ENCODE results near the gene POTEI. TPM values are rescaled to one million over a fixed set of nuclear protein-coding genes. Genes with fewer than 3 reads are reported as not detected.
"Not testable (repeated sequence)": the region's sequence is repeated elsewhere in the genome, so short reads cannot be mapped to it uniquely, and the experiment has no call there.

The POTEI gene
- polyA plus RNA-seq (ENCODE audit: insufficient read length) = 0.08 TPM
- long read RNA-seq, donor 1, partial matches to known transcripts = 0 of 5 reads
- long read RNA-seq, donor 1, other reads (novel, unspliced or antisense) = 5 of 5 reads
- long read RNA-seq, donor 2 = 0 reads
- long read RNA-seq, donor 3 = 0 reads
- long read RNA-seq, donor 4 = 0 reads
- long read RNA-seq, donor 5 = 0 reads
- long read RNA-seq, donor 6 = 0 reads
- long read RNA-seq, donor 7 = 0 reads
- long read RNA-seq, donor 8 = 0 reads

GRCh38 chr2:130509228-130509627 is at the start of gene POTEI:
POTEI (minus strand) TSS chr2:130509328; CDS start chr2:130509235, 93 bp downstream.
- DNase-seq = not testable (repeated sequence)

- not testable (repeated sequence) for DNase-seq
Observed at GRCh38 chr2:130556441-130556840, 47.3 kb upstream of the POTEI start.

GRCh38 chr2:130554178-130554577 is 45.0 kb upstream of the POTEI start:
- DNase-seq = not testable (repeated sequence)

GRCh38 chr2:130549475-130549874 is 40.3 kb upstream of the POTEI start:
- DNase-seq = not testable (repeated sequence)

- DNase-seq = not testable (repeated sequence)
Observed at GRCh38 chr2:130548418-130548817, 39.3 kb upstream of the POTEI start.

- not testable (repeated sequence) for DNase-seq
Observed at GRCh38 chr2:130544978-130545377, 35.9 kb upstream of the POTEI start.

GRCh38 chr2:130543785-130544528 is 34.8 kb upstream of the POTEI start:
- DNase-seq = not testable (repeated sequence)

- DNase-seq = not testable (repeated sequence)
Observed at GRCh38 chr2:130542789-130543188, 33.7 kb upstream of the POTEI start.

- DNase-seq = not testable (repeated sequence)
Observed at GRCh38 chr2:130538271-130538670, 29.1 kb upstream of the POTEI start.

- not testable (repeated sequence) for DNase-seq
Observed at GRCh38 chr2:130536654-130537053, 27.5 kb upstream of the POTEI start.

- DNase-seq = not testable (repeated sequence)
Observed at GRCh38 chr2:130531672-130532071, 22.5 kb upstream of the POTEI start.

GRCh38 chr2:130531225-130531624 is 22.1 kb upstream of the POTEI start:
- DNase-seq = not testable (repeated sequence)

- not testable (repeated sequence) for DNase-seq
Observed at GRCh38 chr2:130530212-130530611, 21.1 kb upstream of the POTEI start.

GRCh38 chr2:130529545-130529944 is 20.4 kb upstream of the POTEI start:
- not testable (repeated sequence) for DNase-seq

- DNase-seq = not testable (repeated sequence)
Observed at GRCh38 chr2:130527365-130527967, 18.3 kb upstream of the POTEI start.

- not testable (repeated sequence) for DNase-seq
Observed at GRCh38 chr2:130522390-130522789, 13.3 kb upstream of the POTEI start.

GRCh38 chr2:130520992-130521391 is 11.9 kb upstream of the POTEI start, which contains the start of gene CFC1B:
CFC1B (plus strand) TSS chr2:130521222; CDS start chr2:130521485, 263 bp downstream.
- DNase-seq = not testable (repeated sequence)

- not testable (repeated sequence) for DNase-seq
Observed at GRCh38 chr2:130518516-130519106, 9.5 kb upstream of the POTEI start.

- not testable (repeated sequence) for DNase-seq
Observed at GRCh38 chr2:130511747-130512451, 2.8 kb upstream of the POTEI start.

- DNase-seq = not testable (repeated sequence)
Observed at GRCh38 chr2:130510807-130511746, 1.9 kb upstream of the POTEI start.
